K562 (cell line): Measurements from ENCODE around the gene CA6. TPM values are rescaled to one million over a fixed set of nuclear protein-coding genes. Genes with fewer than 3 reads are reported as not detected.

Source experiments
- CBX3 ChIP-seq, 2 experiments: IDR thresholded peaks; 1 replicate in 1 of 2; 2 replicates in 1 of 2; pipeline ENCODE4 v1.6.1; 2012; ENCODE audit warnings: inconsistent platforms in 2 of 2, low read length in 2 of 2, borderline replicate concordance in 1 of 2, control low read depth in 1 of 2
- CCNT2 ChIP-seq: IDR thresholded peaks from 2 replicates; pipeline ENCODE4 v1.6.1; 2011; ENCODE audit warnings: borderline replicate concordance, low read depth, mild to moderate bottlenecking, moderate library complexity, mixed read lengths, low read length; ENCODE audit not compliant: insufficient read length; ENCODE audit errors: extremely low read depth
- CREM ChIP-seq: IDR thresholded peaks from 2 replicates; pipeline ENCODE4 v1.6.1; 2014; ENCODE audit warnings: antibody characterized with exemption, low read depth
- DACH1 ChIP-seq: fragments of 450-650 bp; IDR thresholded peaks from 2 replicates; pipeline ENCODE4 v1.6.1; 2018; ENCODE audit not compliant: partially characterized antibody
- MAFG ChIP-seq: fragments of 450-650 bp; conservative IDR thresholded peaks from 2 replicates; pipeline ENCODE4 v1.6.1; 2016; ENCODE audit warnings: missing genetic modification characterization, missing compliant biosample characterization
- MCM2 ChIP-seq: fragments of 450-650 bp; IDR thresholded peaks from 2 replicates; pipeline ENCODE4 v1.6.1; 2017; ENCODE audit warnings: low read depth, mild to moderate bottlenecking
- RNF2 ChIP-seq: sonication (generic); IDR thresholded peaks from 2 replicates; pipeline ENCODE4 v1.6.1; 2016
- SAFB2 ChIP-seq: fragments of 200-400 bp; formaldehyde crosslinking; IDR thresholded peaks from 2 replicates; pipeline ENCODE4 v1.6.1; 2018; ENCODE audit warnings: borderline replicate concordance, low read length, low read depth, moderate library complexity; ENCODE audit not compliant: severe bottlenecking
- SREBF2 ChIP-seq: sonication (generic); formaldehyde crosslinking; IDR thresholded peaks from 2 replicates; pipeline ENCODE4 v1.4.0; 2020; ENCODE audit warnings: mild to moderate bottlenecking, missing genetic modification reagents
- polyA plus RNA-seq, 8 experiments: library from polyadenylated mRNA; depleted of rRNA in 4 of 8; stranded (reverse) in 5 of 8; unstranded in 3 of 8; fragments of >200 nt; fragmentation: Nextera tagmentation in 2 of 8; fragmentation: Illumina TruSeq in 1 of 8; extraction: Ambion mirVana in 2 of 8; extraction: Trizol in 1 of 8; gene quantifications; 2 replicates each; pipeline versions ENCODE4 v1.2.1 to v1.2.3, GENCODE V29; 2011 to 2014; ENCODE audit warnings: inconsistent platforms in 1 of 8, missing spikeins in 1 of 8
- total RNA-seq, 7 experiments: library from RNA; depleted of rRNA in 6 of 7; stranded (reverse); fragments of >200 nt in 6 of 7; fragmentation: Illumina TruSeq in 2 of 7; extraction: Trizol in 2 of 7; gene quantifications; 2 replicates each; pipeline versions ENCODE4 v1.2.1 to v1.2.3, GENCODE V29; 2011 to 2021; ENCODE audit warnings: low replicate concordance in 1 of 7
- TF ChIP-seq, protein P1 (sequence below): fragments of 250-450 bp; sonication (Bioruptor Pico); IDR thresholded peaks from 2 replicates; pipeline ENCODE4 v1.6.1; 2021; ENCODE audit warnings: mild to moderate bottlenecking
- TF ChIP-seq, protein P2 (sequence below), 2 experiments: fragments of 450-650 bp in 1 of 2; sonication (generic) in 1 of 2; formaldehyde crosslinking in 1 of 2; IDR thresholded peaks; 2 replicates each; pipeline versions ENCODE4 v1.7.1 to v1.9.0; 2016 to 2022; ENCODE audit warnings: inconsistent platforms in 1 of 2, mild to moderate bottlenecking in 1 of 2, missing genetic modification reagents in 1 of 2

The CA6 gene
- total and polyA plus RNA-seq, 9 of the 15 experiments (the other 6 are each of a cell fraction or from before 2014, with no cell fraction given) = not detected

GRCh38 chr1:8976896-8977450, 31.3 kb downstream of the CA6 start (continued):
- TF ChIP-seq, protein P1, sequence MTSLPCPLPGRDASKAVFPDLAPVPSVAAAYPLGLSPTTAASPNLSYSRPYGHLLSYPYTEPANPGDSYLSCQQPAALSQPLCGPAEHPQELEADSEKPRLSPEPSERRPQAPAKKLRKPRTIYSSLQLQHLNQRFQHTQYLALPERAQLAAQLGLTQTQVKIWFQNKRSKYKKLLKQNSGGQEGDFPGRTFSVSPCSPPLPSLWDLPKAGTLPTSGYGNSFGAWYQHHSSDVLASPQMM (CRISPR knock-in tag) = no peak
- TF ChIP-seq SAFB2 (no peak), MCM2 (no peak), CBX3 (IDR thresholded peaks at IDR 0.05; ENCODE audit: borderline replicate concordance in 1 of 2, low read length in 2 of 2) (no peak), RNF2 (no peak), SREBF2 (CRISPR knock-in tag) (no peak), CREM (no peak), DACH1 (no peak), CCNT2 (no peak), MAFG (no peak)
- TF ChIP-seq, protein P2, sequence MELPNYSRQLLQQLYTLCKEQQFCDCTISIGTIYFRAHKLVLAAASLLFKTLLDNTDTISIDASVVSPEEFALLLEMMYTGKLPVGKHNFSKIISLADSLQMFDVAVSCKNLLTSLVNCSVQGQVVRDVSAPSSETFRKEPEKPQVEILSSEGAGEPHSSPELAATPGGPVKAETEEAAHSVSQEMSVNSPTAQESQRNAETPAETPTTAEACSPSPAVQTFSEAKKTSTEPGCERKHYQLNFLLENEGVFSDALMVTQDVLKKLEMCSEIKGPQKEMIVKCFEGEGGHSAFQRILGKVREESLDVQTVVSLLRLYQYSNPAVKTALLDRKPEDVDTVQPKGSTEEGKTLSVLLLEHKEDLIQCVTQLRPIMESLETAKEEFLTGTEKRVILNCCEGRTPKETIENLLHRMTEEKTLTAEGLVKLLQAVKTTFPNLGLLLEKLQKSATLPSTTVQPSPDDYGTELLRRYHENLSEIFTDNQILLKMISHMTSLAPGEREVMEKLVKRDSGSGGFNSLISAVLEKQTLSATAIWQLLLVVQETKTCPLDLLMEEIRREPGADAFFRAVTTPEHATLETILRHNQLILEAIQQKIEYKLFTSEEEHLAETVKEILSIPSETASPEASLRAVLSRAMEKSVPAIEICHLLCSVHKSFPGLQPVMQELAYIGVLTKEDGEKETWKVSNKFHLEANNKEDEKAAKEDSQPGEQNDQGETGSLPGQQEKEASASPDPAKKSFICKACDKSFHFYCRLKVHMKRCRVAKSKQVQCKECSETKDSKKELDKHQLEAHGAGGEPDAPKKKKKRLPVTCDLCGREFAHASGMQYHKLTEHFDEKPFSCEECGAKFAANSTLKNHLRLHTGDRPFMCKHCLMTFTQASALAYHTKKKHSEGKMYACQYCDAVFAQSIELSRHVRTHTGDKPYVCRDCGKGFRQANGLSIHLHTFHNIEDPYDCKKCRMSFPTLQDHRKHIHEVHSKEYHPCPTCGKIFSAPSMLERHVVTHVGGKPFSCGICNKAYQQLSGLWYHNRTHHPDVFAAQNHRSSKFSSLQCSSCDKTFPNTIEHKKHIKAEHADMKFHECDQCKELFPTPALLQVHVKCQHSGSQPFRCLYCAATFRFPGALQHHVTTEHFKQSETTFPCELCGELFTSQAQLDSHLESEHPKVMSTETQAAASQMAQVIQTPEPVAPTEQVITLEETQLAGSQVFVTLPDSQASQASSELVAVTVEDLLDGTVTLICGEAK (IDR thresholded peaks at IDR 0.05) = no peak
- TF ChIP-seq, protein P2 (CRISPR knock-in tag; IDR thresholded peaks at IDR 0.05) = no peak
